Kidney tubule cell (primary cell): ENCODE results near the gene GRID1.

Experiments used
- DNase-seq: peaks from one replicate; pipeline ENCODE4 v3.0.0-alpha.2; 2018; ENCODE audit warnings: low spot score

The GRID1 gene

GRCh38 chr10:86165666-86166065 is 200.9 kb downstream of the GRID1 start:
- no peak for DNase-seq

DNA sequence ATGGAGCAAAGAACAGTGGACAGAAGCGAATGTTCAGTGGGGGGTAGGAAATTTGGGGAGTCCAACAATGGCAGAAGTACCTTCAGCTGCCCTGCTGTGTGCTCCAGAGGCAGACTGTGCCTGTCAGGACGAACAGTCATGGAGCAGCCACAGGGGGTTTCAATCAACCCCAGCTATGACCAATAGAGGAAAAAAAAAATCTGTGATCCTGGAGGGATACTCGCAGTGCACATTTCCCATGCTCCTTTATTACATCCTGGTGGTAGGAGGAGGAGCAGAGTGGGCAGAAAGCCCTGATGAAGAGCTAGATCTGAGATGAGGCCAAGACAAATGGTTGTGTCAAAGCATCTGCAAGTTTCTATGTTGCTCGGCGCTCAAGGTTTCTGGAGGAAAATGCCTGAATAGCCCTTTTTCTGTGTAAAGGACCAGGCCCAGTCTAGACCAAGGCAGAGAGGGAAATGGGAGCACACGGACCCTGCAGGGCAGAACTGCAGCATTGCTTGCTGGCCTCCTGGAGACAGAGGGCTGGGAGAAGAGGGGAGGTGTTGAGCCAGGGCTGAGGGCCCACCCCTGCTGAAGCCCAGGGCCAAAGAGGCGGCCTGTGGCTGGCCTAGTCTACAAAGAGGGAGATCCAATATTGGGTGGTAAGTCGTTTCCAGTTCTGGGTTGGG is 201.5 kb downstream of the GRID1 start:
- no peak for DNase-seq

- peak; percentile 50 for DNase-seq
These were observed 202.3 kb downstream of the GRID1 start for GRCh38 chr10:86164174-86164774.

DNA sequence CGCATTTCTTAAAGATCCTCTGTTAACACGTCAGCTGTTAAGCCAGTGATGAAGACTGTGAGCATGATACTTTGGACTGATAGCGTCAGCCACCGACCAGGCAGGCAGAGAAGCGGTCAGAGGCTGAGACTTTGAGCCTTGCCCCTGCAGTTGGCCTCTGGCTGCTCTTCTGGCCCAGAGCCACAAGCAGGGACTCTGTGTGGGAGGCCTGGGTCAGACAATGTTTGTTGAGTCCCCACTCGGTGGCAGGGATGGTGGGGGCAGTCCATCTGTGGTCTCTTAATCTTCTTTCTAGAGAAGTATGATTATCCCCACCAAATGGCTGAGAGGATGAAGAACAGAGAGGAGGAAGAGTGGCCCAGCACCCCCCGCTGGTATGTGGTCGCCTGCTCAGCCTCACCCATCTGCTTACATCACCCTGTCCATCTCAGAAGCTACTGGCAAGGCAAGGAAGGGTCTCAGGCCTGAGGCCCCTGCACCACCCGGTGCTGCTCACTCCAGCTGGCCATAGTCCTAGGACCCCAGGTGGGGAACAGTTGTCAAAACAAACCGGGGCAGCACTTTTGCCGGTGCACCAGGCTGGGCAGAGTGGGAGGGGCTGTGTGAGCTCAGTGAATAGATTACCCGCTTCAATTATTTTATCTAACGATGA is 202.9 kb downstream of the GRID1 start:
- DNase-seq = peak; percentile 4

GRCh38 chr10:86162696-86163400 is 203.7 kb downstream of the GRID1 start:
- DNase-seq = no peak

- no peak for DNase-seq
These were observed 204.6 kb downstream of the GRID1 start for GRCh38 chr10:86162036-86162435.

GRCh38 chr10:86160890-86161585 is 205.6 kb downstream of the GRID1 start:
- peak; percentile 47 for DNase-seq

- no peak for DNase-seq
These were observed 206.8 kb downstream of the GRID1 start for GRCh38 chr10:86159797-86160196.

DNA sequence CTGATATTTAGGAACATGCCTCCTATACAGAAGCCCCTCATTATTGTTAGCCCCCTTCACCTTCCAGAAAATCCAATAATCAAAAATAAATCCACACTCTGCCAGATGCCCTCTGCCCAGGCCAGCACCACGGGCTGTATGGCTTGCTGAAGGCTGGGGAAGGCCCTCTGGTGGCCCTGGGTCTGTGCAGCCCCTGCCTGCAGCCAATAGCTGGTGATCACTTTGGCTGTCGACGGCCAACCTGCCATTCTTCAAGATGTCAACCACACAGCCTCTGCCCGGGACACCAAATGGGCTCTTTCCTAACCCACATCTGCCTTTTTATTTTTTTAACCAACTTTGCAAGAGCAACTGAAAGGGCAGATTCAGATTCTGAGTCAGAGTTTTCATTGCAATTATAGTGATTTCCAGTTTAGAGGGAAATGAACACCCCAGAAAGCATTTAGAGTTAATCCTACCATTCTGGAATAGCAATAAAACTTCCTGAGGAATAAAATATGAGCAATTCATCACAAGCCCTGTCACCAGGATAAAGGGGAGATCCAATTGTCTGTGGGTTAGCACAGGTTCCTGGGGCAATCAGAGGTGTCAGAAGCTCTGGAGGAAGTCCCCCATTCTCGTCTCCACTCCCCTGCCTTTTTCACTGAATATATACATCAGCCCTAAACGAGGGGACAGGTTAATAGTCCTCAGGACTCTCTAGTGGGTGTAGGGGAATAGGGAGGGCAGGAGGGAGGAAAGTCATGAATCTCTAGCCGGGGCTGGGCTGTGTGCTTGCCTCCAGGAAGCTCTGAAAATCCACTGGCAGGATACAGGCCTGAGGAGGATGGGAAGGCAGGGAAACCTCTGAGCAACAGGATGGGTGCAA is 211.3 kb downstream of the GRID1 start:
- DNase-seq = no peak

GRCh38 chr10:86153751-86154150 is 212.8 kb downstream of the GRID1 start:
- no peak for DNase-seq

DNA sequence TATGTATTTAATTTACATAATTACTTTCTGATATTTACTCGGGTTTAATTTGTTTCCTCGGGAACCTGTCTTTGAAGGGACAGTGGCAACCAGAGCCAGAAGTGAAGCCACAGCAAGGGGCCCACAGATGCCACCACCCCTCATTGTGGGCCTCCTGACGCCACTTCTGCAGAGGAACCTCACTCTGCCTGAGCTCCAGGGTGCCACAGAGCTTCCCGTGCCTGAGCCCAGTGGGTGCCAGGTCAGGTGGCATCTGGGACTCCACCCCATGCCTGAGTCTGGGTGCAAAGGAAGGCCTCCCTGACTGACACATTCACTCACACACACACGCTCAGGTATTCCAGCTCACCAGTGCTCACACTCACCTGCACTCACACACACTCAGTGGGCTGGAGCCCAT is 213.7 kb downstream of the GRID1 start:
- no peak for DNase-seq

DNA sequence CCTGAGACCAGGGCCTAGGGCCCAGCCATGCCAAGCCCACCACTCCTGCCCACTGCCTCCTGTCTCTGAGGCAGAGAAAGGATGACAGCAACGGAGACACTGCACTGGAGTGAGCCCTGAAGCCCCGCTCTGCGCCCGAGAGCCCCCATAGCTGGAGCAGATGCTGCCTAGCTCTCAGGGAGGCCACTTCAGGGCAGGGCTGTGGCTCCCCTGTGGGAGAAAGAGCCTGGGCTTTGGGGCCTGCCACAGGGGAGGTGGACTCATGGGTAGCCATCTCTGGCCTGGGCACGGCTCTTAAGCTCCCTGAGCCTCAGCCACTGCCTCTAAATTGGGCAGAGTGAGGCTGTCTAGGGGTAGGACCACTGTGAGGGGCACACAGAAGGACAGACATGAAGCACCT is 214.2 kb downstream of the GRID1 start:
- no peak for DNase-seq

- DNase-seq = no peak
These were observed 215.0 kb downstream of the GRID1 start for GRCh38 chr10:86151613-86152012.

- DNase-seq = no peak
These were observed 217.3 kb downstream of the GRID1 start for GRCh38 chr10:86149257-86149656.

DNA sequence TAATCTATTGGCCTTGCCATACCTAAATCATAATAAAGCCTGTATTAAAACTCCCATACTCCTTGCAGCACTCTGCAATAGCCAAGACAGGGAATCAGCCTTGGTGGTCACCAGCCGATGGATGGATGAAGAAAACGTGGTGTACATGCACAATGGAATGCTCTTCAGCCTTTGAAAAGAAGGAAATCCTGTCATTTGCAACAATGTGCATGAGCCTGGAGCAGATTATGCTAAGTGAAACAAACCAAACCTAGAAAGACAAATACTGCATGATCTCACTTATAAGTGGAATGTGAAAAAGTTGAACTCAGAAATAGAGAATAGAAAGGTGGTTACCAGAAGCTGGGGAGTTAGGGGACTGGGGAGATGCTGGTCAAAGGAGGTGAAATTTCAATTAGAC is 218.5 kb downstream of the GRID1 start:
- no peak for DNase-seq

DNA sequence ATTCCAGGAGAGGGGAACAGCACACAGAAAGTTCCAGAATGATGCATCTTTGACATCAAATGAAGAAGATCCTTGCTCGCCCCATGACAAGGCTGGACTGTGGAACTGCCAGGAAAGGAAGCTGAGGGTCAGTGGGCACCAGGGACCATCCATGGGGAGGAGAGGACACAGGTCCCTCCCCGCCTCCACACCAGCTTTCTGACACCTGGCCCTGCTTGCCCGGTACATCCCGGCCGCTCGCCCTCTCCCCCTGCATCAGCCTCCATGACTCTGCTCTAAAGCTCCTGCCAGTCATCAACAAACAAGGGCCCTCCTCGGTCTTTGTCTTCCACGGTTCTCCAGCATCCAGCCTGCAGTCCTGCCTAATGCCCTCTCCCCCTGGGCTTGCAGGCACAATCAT is 222.3 kb downstream of the GRID1 start:
- DNase-seq = no peak

DNA sequence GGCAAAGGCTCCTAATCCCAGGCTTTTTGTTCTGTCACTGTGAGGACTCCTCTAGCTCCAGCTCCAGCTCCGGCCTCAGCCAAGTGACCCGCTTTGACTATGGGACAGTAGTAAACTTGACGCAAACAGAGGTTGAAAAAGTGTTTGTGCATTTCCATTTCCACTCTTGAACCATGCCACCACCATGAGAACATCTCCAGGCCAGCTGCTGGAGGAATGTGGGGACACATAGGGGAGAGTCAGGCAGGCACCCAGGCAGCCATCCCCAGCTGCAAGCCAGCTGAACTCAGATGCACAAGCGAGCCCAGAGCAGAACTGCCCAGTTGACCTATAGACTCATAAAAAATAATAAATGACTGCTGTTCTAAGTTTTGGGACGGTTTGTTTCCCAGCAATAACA is 224.7 kb downstream of the GRID1 start:
- no peak for DNase-seq

DNA sequence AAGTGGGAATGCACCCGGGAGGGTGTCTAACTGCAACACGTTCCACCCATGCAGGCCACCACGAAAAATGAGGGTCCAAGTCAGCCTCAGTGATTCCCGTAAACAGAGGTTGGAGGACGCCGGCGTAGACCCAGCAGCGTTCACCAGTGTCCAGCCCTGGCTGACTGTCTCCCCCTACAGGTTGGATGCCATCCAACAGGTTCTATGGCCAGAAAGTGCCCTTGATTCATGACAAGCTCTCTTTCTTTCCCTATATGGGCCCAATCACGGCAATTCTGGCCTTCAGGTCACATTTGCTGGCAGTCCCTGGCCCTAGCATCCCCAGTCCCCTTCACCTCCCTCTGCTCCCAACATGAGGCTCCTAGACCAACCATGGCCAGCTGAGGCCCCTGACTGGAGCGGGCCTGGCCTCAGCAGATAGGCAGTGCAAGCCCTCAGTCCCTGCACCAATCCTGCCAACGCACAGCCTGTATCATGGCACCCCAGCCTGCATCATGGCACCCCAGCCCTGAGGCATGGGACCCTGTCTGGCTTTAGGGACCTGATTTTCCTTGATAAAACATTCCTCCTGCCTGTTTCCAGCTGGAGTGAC is 227.4 kb downstream of the GRID1 start:
- DNase-seq = no peak

DNA sequence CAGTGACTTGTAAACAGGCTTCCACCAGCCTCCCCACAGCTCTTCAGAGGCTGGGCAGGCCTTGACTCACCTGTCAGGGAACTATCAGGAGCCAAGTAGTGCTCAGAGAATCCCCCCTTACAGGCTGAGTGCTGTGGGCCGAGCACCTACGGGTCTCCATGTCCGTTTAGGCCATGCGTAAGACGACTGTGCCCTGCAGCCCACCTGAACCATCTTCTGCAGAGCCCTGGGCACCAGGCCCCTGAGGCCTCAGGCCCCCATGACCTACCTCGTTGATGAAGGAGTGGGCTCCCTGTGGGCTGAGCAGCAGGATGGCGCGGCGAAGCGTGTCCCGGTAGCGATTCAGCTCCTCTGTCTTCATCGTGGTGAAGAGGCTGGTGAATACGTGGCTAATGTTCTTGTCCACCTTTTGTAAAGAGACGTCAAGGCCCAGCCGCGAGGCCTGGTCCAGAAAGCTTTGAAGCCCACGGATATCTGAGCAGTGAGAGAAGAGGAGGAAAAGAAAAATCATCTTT is 228.0 kb downstream of the GRID1 start:
- DNase-seq = no peak

GRCh38 chr10:86137561-86137960 is 229.0 kb downstream of the GRID1 start:
- DNase-seq = no peak

DNA sequence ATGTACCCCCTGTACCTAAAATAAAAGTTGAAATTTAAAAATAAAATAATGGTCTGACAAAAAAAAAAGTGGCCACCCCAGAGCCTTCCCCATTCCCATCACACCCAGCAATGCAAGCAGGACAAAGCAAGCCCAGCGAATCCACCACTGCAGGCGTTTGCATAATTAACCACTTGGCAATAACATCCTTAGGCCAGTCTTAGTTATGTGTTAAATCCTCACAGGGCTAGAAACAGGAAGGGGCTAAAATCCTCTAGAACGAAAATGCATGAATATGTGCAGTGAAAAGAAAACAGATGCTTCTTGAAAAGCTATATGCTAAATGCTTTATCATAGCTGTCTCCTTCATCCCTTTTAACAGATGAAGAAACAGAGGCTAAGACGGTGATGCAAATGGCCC is 229.7 kb downstream of the GRID1 start:
- DNase-seq = no peak
